ENCODE results near the gene KIF3C. TPM values are rescaled to one million over a fixed set of nuclear protein-coding genes. Genes with fewer than 3 reads are reported as not detected.

The KIF3C gene
- polyA plus RNA-seq, 1 donor from 2014 or later, result 53.6 TPM

GRCh38 chr2:25887624-25888242 lies 94.6 kb downstream of the KIF3C start:
- Histone ChIP-seq H3K9ac (ENCODE audit: low read length) (no peak overlapping the region), H4K20me1 (ENCODE audit: insufficient read depth) (no peaks in the 10 kb centered on the region), H3K4me2 (ENCODE audit: low read length) (no peak overlapping the region), H3K27me3 (ENCODE audit: insufficient read depth, low read depth, low read length) (no peaks in the 10 kb centered on the region), H2AFZ (ENCODE audit: low read depth, low read length) (no peak overlapping the region), H3K79me2 (replicated peaks; ENCODE audit: insufficient read depth, low read length) (no peaks in the 10 kb centered on the region), H3F3A (ENCODE audit: insufficient read depth, low read length, poor library complexity, severe bottlenecking) (no peaks in the 10 kb centered on the region), H3K9me2 (ENCODE audit: insufficient read depth, low read length) (no peaks in the 10 kb centered on the region), H3K27ac (ENCODE audit: low read length) (no peak overlapping the region), H3K36me3 (ENCODE audit: insufficient read depth, low read length) (no peaks in the 10 kb centered on the region), H3K9me3 (ENCODE audit: low read length) (no peaks in the 10 kb centered on the region), H3K4me3 (ENCODE audit: low read length) (no peak overlapping the region)
- TF ChIP-seq, protein P1, sequence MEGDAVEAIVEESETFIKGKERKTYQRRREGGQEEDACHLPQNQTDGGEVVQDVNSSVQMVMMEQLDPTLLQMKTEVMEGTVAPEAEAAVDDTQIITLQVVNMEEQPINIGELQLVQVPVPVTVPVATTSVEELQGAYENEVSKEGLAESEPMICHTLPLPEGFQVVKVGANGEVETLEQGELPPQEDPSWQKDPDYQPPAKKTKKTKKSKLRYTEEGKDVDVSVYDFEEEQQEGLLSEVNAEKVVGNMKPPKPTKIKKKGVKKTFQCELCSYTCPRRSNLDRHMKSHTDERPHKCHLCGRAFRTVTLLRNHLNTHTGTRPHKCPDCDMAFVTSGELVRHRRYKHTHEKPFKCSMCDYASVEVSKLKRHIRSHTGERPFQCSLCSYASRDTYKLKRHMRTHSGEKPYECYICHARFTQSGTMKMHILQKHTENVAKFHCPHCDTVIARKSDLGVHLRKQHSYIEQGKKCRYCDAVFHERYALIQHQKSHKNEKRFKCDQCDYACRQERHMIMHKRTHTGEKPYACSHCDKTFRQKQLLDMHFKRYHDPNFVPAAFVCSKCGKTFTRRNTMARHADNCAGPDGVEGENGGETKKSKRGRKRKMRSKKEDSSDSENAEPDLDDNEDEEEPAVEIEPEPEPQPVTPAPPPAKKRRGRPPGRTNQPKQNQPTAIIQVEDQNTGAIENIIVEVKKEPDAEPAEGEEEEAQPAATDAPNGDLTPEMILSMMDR (IDR thresholded peaks at IDR 0.05; ENCODE audit: poor library complexity, severe bottlenecking), result no peak
- TF ChIP-seq EP300 (conservative IDR thresholded peaks at IDR 0.05; ENCODE audit: poor library complexity, severe bottlenecking) (no peak), MXI1 (conservative IDR thresholded peaks at IDR 0.05; ENCODE audit: poor library complexity, severe bottlenecking) (no peak), SMC3 (conservative IDR thresholded peaks at IDR 0.05; ENCODE audit: poor library complexity) (no peak), EZH2 (IDR thresholded peaks at IDR 0.05; ENCODE audit: borderline replicate concordance, insufficient read depth, low read length, poor library complexity, severe bottlenecking) (no peak), REST (IDR thresholded peaks at IDR 0.05; ENCODE audit: borderline replicate concordance) (no peak)

DNA sequence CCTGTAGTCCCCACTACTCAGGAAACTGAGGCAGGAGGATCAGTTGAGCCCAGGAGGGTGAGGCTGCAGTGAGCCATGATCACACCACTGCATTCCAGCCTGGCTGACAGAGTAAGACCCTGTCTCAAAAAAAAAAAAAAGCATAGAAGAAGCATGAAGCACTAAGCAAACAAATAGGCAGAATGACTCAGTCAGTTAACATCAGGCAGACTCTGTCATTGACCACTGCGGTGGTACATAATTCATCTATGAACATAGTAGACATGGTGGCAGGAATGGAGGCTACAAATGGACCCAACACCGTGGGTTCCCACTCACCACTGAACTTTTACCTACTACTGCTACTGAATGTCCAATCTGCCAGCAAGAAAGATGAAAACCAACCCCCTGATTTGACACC lies 96.4 kb downstream of the KIF3C start:
- H3K9me3 ChIP-seq (ENCODE audit: low read length), result no peaks in the 10 kb centered on the region
- no peaks in the 10 kb centered on the region for H4K20me1 ChIP-seq (ENCODE audit: insufficient read depth)
- no peak overlapping the region for H3K4me2 ChIP-seq (ENCODE audit: low read length)
- H3K27ac ChIP-seq (ENCODE audit: low read length), result no peak overlapping the region
- no peaks in the 10 kb centered on the region for H3K9me2 ChIP-seq (ENCODE audit: insufficient read depth, low read length)
- H3K36me3 ChIP-seq (ENCODE audit: insufficient read depth, low read length), result no peaks in the 10 kb centered on the region
- no peak overlapping the region for H3K9ac ChIP-seq (ENCODE audit: low read length)
- TF ChIP-seq MXI1 (conservative IDR thresholded peaks at IDR 0.05; ENCODE audit: poor library complexity, severe bottlenecking), result no peak
- TF ChIP-seq EP300 (conservative IDR thresholded peaks at IDR 0.05; ENCODE audit: poor library complexity, severe bottlenecking), result no peak
- no peak for TF ChIP-seq TAF1 (IDR thresholded peaks at IDR 0.05; ENCODE audit: low read depth)
- no peak overlapping the region for H2AFZ ChIP-seq (ENCODE audit: low read depth, low read length)
- no peak overlapping the region for H3K4me3 ChIP-seq (ENCODE audit: low read length)
- H3F3A ChIP-seq (ENCODE audit: insufficient read depth, low read length, poor library complexity, severe bottlenecking), result no peaks in the 10 kb centered on the region
- H3K27me3 ChIP-seq (ENCODE audit: insufficient read depth, low read depth, low read length), result no peaks in the 10 kb centered on the region
- no peaks in the 10 kb centered on the region for H3K79me2 ChIP-seq (replicated peaks; ENCODE audit: insufficient read depth, low read length)

- no peaks in the 10 kb centered on the region for H3K9me2 ChIP-seq (ENCODE audit: insufficient read depth, low read length)
- no peak overlapping the region for H3K9ac ChIP-seq (ENCODE audit: low read length)
- TF ChIP-seq REST (IDR thresholded peaks at IDR 0.05; ENCODE audit: borderline replicate concordance), result no peak
- no peak for TF ChIP-seq RAD21 (conservative IDR thresholded peaks at IDR 0.05)
- no peak for TF ChIP-seq SMC3 (conservative IDR thresholded peaks at IDR 0.05; ENCODE audit: poor library complexity)
- TF ChIP-seq EP300 (conservative IDR thresholded peaks at IDR 0.05; ENCODE audit: poor library complexity, severe bottlenecking), result no peak
- TF ChIP-seq POLR2AphosphoS5 (IDR thresholded peaks at IDR 0.05), result no peak
- no peak for TF ChIP-seq MXI1 (conservative IDR thresholded peaks at IDR 0.05; ENCODE audit: poor library complexity, severe bottlenecking)
- TF ChIP-seq EZH2 (IDR thresholded peaks at IDR 0.05; ENCODE audit: borderline replicate concordance, insufficient read depth, low read length, poor library complexity, severe bottlenecking), result no peak
- no peak for TF ChIP-seq TAF1 (IDR thresholded peaks at IDR 0.05; ENCODE audit: low read depth)
- TF ChIP-seq, protein P1 (IDR thresholded peaks at IDR 0.05; ENCODE audit: poor library complexity, severe bottlenecking), result no peak
- H3K4me3 ChIP-seq (ENCODE audit: low read length), result no peak overlapping the region
- no peaks in the 10 kb centered on the region for H3K9me3 ChIP-seq (ENCODE audit: low read length)
- no peaks in the 10 kb centered on the region for H3K36me3 ChIP-seq (ENCODE audit: insufficient read depth, low read length)
- H2AFZ ChIP-seq (ENCODE audit: low read depth, low read length), result no peak overlapping the region
- no peaks in the 10 kb centered on the region for H3F3A ChIP-seq (ENCODE audit: insufficient read depth, low read length, poor library complexity, severe bottlenecking)
- no peaks in the 10 kb centered on the region for H4K20me1 ChIP-seq (ENCODE audit: insufficient read depth)
- H3K27ac ChIP-seq (ENCODE audit: low read length), result no peak overlapping the region
- no peaks in the 10 kb centered on the region for H3K27me3 ChIP-seq (ENCODE audit: insufficient read depth, low read depth, low read length)
- peaks cover 4% of the 10 kb centered on the region for H3K79me2 ChIP-seq (replicated peaks; ENCODE audit: insufficient read depth, low read length)
- no peak overlapping the region for H3K4me2 ChIP-seq (ENCODE audit: low read length)
Observed at GRCh38 chr2:25881764-25882163, 100.5 kb downstream of the KIF3C start.

Measured in neural cell (in vitro differentiated cells).